HG03354 (cell line): ENCODE measurements around the gene PPFIA1.
"Not testable (repeated sequence)": the region's sequence is repeated elsewhere in the genome, so short reads cannot be mapped to it uniquely, and the experiment has no call there.

Experiments used
- ATAC-seq: cut with Tn5 transposase; IDR thresholded peaks from one replicate; pipeline ENCODE4 v1.9.1; 2021; ENCODE audit warnings: mild to moderate bottlenecking; ENCODE audit not compliant: unreplicated experiment, poor library complexity, severe bottlenecking

Gene PPFIA1

DNA sequence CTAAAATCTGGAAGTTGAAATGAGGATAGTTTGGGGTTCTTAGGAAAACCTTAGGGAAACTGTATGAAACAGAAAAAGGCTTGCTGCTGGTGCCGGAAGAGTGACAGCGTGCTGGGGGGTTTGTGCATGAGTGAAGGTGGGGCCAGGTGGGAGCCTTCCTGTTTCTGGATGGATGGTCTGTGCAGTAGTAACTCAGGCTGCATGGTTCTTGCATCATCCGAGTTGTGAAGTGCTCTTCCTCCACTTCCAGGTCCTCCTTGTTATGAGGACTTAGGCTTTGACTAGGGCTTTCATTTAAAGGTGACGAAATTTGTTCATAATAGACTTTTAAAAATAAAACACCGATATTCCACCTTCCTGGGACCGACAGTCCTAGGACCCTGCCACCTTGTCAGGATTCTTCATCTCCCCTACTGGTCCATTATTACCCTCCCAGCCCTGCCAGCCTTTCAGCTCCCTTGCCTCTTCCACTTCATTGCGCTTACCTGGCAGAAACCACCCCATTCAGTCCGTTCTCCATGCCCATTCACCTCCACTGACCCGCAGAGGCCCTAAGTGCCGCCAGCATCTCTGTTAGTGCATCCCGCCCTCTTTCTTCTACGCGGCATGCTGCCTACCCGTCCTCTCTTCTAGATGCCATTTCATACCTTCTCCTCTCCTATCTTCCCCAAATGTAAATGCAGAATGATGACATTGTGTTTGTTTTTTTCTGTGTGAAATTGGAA lies 47.3 kb downstream of the PPFIA1 start:
- no peak for ATAC-seq

GRCh38 chr11:70319396-70320076 lies 49.0 kb downstream of the PPFIA1 start:
- ATAC-seq: no peak

DNA sequence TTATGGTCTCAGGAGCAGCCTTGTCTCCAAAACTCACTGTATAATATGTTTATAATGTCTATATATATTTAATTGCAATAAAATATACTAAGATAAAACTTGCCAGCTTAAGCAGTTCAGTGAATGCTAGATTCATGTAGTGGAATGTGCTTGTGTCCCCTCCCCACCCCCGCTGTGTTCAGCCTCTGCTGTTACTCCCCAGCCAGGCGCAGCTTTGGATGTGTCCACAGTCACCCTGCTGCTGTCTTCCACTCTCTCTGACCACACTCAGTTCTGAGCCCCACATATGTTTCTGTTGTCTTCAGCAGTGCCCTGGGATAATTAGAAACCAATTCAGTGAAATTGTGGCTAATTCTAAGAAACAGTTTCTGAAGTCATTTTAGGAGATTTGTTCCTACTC lies 52.2 kb downstream of the PPFIA1 start:
- no peak for ATAC-seq

- no peak for ATAC-seq
Measured at GRCh38 chr11:70323806-70324205, 53.3 kb downstream of the PPFIA1 start.

DNA sequence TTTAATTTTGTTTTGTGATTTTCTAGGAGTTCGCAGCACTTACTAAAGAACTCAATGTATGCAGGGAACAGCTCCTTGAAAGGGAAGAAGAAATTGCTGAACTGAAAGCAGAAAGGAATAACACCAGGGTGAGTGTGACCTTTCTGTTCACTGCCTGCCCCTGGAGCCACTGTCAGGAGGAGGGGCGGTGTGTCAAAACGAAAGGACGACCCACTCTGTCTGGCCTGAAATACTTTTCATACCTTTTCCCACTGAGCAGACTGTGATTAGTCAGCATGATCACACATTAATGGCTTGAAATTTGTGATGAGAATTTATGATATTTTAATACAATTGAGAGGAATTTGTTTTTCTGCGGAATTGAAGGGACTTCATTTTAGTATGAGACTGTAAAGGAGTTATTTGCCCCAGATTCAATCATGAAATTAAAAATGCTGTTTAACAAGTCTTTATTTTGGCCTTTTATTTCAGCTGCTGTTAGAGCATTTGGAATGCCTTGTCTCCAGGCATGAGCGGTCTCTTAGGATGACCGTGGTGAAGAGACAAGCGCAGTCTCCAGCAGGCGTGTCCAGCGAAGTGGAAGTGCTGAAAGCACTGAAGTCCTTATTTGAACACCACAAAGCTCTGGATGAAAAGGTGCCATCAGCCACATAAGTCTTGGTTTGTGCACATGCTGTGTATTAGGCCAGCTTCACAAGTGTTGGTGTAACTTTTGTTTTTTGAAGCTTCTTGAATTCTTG lies 54.1 kb downstream of the PPFIA1 start:
- no peak for ATAC-seq

- no peak for ATAC-seq
Measured at GRCh38 chr11:70325824-70326223, 55.3 kb downstream of the PPFIA1 start.

GRCh38 chr11:70326365-70326811 lies 55.9 kb downstream of the PPFIA1 start:
- ATAC-seq: no peak

- no peak for ATAC-seq
Measured at GRCh38 chr11:70326833-70327232, 56.3 kb downstream of the PPFIA1 start.

- no peak for ATAC-seq
Measured at GRCh38 chr11:70327717-70328116, 57.2 kb downstream of the PPFIA1 start.

GRCh38 chr11:70328556-70328955 lies 58.1 kb downstream of the PPFIA1 start:
- no peak for ATAC-seq

- ATAC-seq: not testable (repeated sequence)
Measured at GRCh38 chr11:70331320-70331843, 60.9 kb downstream of the PPFIA1 start.

- no peak for ATAC-seq
Measured at GRCh38 chr11:70331901-70332300, 61.4 kb downstream of the PPFIA1 start.

DNA sequence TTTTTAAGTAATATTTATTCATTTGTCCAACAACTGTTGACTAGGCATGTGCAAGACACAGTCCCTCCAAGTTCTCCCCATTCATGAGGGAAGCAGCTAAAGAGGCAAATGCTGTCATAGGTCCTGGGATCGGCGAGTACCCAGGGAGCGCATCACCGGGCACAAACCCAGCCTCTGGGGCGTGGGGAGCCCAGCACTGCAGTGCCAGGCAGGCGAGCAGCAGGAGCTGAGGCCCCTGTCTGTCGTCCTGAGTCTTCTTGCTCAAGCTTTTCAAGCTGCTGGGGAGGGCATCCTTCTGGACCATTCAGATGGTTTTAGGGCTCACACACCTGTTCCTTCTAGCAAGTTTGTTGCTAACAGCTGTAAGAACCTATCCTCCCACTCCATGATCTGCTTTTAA lies 62.1 kb downstream of the PPFIA1 start:
- no peak for ATAC-seq

- no peak for ATAC-seq
Measured at GRCh38 chr11:70333261-70333660, 62.8 kb downstream of the PPFIA1 start.

DNA sequence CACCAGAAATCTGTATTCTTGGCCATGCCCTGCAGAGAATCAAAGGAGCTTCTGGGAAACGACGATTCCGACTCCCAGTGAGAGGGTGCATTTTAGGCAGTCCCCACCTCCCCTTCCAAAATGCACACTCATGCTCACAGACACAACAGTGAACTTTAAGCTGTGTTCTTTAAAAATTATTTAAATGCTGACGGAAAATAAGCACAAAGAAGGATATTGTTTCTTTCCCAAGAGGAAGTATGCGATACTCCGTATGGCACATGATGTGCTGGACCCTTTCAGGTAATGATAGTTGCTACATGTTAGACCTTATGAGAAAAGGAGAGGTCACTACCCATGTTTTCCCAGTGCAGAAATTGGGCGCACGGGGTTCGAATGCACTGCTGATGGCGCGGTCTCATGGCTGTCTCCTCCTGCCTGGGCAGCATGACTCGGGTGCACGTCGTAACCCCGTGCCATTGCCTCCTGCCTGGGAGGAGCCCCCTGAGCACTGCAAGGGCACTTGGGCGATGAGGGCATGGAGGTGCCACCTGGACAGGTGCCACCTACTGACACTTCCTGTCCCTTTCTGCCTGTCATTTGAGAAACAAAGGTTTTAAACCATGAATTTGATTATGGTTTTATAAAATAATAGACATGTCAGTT lies 64.0 kb downstream of the PPFIA1 start:
- no peak for ATAC-seq

DNA sequence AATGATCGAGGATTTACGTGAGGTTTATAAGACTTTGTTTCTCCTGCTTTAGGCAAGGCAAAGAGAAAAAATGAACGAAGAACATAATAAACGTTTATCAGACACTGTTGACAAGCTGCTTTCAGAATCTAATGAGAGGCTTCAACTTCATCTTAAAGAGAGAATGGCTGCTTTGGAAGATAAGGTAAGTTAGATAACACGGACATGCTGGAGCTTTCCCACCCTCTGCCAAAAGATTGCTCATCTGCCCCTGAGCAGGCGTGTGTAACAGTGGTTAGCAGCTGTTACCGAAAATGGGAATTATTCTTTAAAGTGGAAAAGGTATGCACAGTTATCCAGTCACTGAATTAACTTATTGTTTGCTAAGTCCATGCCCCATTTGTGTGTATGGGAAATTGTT lies 65.0 kb downstream of the PPFIA1 start:
- no peak for ATAC-seq

DNA sequence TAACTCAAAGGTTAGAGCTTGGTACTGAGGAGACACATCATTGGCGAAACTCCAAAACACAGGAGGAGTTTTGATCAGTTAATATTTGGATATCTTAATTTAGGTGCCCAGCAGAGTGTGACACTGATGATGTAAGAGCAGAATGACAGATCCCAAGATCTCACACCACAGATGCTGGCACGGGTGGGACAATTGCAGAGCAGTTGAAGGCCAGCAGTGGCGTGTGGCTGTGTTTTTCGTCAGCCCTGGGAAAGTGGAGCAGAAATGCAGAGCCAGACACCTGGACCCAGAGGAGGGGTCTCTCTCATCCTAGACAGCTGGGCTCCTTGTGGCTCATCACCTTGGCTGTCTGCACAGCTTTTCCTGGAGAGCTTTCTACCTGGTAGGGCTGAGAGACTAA lies 68.1 kb downstream of the PPFIA1 start:
- no peak for ATAC-seq

DNA sequence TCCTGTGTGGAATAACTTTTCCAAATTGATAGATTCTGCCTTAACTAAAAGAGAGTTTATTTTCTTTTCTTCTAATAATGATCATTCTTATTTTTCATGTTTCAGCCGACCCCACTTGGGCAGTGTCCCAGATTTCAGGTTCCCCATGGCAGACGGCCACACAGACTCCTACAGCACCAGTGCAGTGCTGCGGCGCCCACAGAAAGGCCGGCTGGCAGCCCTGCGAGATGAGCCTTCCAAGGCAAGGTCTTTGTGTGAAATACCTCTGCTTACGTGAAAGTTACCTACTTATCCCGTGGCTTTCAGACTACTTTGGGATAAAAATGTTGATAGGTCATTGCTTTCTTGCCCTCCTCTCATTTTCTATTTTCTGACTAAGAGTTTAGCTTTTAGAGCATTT lies 68.6 kb downstream of the PPFIA1 start:
- no peak for ATAC-seq

- no peak for ATAC-seq
Measured at GRCh38 chr11:70341881-70342429, 71.5 kb downstream of the PPFIA1 start.

DNA sequence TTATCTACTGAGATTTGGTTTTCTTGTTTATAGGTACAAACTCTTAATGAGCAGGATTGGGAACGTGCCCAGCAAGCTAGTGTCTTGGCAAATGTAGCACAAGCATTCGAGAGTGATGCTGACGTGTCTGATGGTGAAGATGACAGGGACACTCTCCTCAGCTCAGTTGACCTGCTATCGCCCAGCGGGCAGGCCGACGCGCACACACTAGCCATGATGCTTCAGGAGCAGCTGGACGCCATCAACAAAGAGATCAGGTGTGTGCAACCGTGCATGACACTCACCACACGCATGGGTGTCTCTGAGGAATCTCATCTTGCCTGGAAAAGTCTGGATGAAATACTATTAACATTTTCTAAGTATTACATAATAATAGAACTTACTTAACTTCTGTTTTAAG lies 73.1 kb downstream of the PPFIA1 start:
- no peak for ATAC-seq
